Measurements from ENCODE around the gene RYR1. TPM values are rescaled to one million over a fixed set of nuclear protein-coding genes. Genes with fewer than 3 reads are reported as not detected.
"Not testable (repeated sequence)": the region's sequence is repeated elsewhere in the genome, so short reads cannot be mapped to it uniquely, and the experiment has no call there.

RYR1 gene
- total RNA-seq, 8 experiments from 2014 or later, result 1.4 to 4.7 (median 1.8) TPM

DNA sequence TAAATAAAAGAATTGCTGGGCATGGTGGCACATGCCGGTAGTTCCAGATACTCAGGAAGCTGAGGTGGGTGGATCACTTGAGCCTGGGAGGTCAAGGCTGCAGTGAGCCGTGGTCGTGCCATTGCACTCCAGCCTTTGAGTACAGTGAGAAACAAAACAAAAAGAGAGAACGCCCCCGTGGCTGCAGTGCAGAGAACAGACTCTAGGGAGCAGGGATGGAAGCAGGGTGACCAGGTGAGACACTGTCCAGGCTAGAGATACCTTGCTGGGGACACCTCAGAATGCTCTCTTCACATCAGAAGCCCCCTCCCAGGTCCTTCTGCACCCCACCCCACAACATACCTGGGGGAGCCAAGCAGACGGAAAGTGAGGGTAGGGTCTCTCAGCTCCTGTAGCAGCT lies 159.4 kb downstream of the RYR1 start:
- Histone ChIP-seq H3K4me1 (replicated peaks in 1 of 2) (no peaks in the 10 kb centered on the region), H3K27ac (no peak overlapping the region), H3K4me3 (no peak overlapping the region)
- in situ Hi-C loops (cut with MboI; ENCODE audit: low pct_unique_long_range_greater_than_20kb in 2 of 9, low sequenced_read_pairs in 9 of 9, unreplicated experiment in 9 of 9), result no loop called here
- 56 to 100% (median 85%) methylated on average over 1 to 5 of the region's 6 CpGs; no CpG with 5 or more reads in 4 of the 10 experiments for WGBS, 10 experiments
- ATAC-seq (replicated peaks in 6 of 8), result no peak

DNA sequence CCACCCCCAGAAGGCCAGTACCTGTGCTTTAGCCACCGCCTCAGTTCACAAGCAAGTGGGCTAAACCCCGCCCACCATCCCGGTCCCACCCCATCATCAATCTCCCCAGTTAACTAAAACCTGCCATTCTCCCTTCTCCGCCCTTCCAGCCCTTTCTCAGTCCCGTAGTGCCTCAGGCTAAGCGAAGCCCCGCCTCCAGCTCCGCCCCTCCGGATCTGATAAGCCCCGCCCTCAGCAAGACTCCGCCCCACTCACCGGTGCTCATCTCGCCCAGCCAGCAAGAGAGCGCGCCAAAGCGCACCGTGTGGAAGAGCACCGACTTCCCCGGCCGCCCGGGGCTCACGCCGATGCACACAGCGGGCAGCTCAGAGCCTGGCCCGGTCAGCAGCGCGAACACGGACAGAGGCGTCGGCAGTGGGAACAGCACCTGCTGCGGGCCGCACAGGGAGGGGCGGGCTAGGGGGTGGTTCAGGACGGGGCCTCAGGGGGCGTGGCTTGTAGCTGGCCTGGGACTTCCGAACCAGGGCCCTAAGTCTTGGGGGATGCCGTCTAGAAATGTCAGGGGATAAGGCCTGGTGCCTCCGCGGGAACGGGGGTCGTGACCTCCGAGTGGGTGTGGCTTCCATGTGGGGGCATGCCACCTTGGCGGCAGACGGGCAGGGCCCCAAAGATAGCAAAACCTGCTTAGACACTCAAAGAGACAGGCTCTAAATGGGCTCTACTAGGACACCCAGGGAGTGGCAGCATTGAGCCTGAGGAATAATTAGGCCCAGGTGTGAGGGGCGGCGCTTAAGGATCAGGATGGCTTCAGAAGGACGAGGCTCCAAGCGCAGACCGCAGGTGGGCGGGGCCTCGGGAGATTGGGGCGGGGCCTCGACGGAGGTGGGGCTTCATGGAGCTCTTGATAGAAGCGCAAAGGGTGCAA lies 162.8 kb downstream of the RYR1 start:
- Histone ChIP-seq H3K27ac (no peak overlapping the region), H3K4me1 (replicated peaks in 1 of 2) (no peaks in the 10 kb centered on the region), H3K4me3 (peak overlapping the region; percentile 30 to 40 (median 31))
- 0 to 13% methylated on average over 2 to 6 of the region's 55 CpGs; no CpG with 5 or more reads in 8 of the 10 experiments for WGBS, 10 experiments
- ATAC-seq (replicated peaks in 6 of 8), result peak; percentile 50 to 97 (median 92)
- in situ Hi-C loops (cut with MboI; ENCODE audit: low pct_unique_long_range_greater_than_20kb in 2 of 9, low sequenced_read_pairs in 9 of 9, unreplicated experiment in 9 of 9), result no loop called here

DNA sequence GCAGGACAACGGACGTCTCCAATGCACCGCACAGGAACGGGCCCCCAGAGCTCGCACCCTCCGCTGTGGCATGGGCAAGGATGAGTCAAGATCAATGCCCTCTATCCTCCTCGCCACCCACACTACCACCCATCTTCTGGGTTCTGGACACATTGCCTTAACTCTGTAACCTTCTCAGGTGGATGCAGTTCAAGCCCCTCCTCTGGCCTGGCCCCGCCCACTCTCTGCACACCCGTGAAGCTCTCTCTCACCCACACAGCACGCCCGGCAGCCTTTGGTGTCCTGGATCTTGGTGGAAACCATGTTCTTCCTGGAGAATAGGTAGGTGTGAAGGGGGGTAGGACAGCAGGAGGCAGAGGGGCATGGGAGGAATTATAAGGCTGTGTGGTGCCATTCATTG lies 163.6 kb downstream of the RYR1 start:
- no peak for ATAC-seq (replicated peaks in 6 of 8)
- WGBS, 10 experiments, result 0 to 100% (median 96%) methylated on average over 1 to 4 of the region's 11 CpGs; no CpG with 5 or more reads in 7 of the 10 experiments
- no peaks in the 10 kb centered on the region for H3K4me1 ChIP-seq (replicated peaks in 1 of 2)
- in situ Hi-C loops (cut with MboI; ENCODE audit: low pct_unique_long_range_greater_than_20kb in 2 of 9, low sequenced_read_pairs in 9 of 9, unreplicated experiment in 9 of 9), result no loop called here
- no peak overlapping the region for H3K27ac ChIP-seq
- H3K4me3 ChIP-seq, result no peak overlapping the region

GRCh38 chr19:38599722-38600121 lies 166.2 kb downstream of the RYR1 start:
- H3K4me3 ChIP-seq, result no peak overlapping the region
- WGBS, 10 experiments, result 80 to 90% (median 87%) methylated on average over 2 to 6 of the region's 11 CpGs; no CpG with 5 or more reads in 5 of the 10 experiments
- no peak for ATAC-seq (replicated peaks in 6 of 8)
- no peak overlapping the region for H3K27ac ChIP-seq
- in situ Hi-C loops (cut with MboI; ENCODE audit: low pct_unique_long_range_greater_than_20kb in 2 of 9, low sequenced_read_pairs in 9 of 9, unreplicated experiment in 9 of 9), result no loop called here
- H3K4me1 ChIP-seq (replicated peaks in 1 of 2), result no peaks in the 10 kb centered on the region

- H3K27ac ChIP-seq; ATAC-seq (replicated peaks in 6 of 8); in situ Hi-C loops (cut with MboI; ENCODE audit: low pct_unique_long_range_greater_than_20kb in 2 of 9, low sequenced_read_pairs in 9 of 9, unreplicated experiment in 9 of 9); H3K4me1 ChIP-seq (replicated peaks in 1 of 2); H3K4me3 ChIP-seq: not testable (repeated sequence)
- WGBS, 10 experiments, result 83 to 100% (median 95%) methylated on average over 2 to 5 of the region's 5 CpGs; no CpG with 5 or more reads in 2 of the 10 experiments
These were observed 169.4 kb downstream of the RYR1 start for GRCh38 chr19:38602856-38603255.

- Histone ChIP-seq H3K4me3 (no peak overlapping the region), H3K27ac (no peak overlapping the region), H3K4me1 (replicated peaks in 1 of 2) (no peaks in the 10 kb centered on the region)
- no peak for ATAC-seq (replicated peaks in 6 of 8)
- 10 to 93% (median 67%) methylated on average over 1 to 4 of the region's 6 CpGs; no CpG with 5 or more reads in 5 of the 10 experiments for WGBS, 10 experiments
- in situ Hi-C loops (cut with MboI; ENCODE audit: low pct_unique_long_range_greater_than_20kb in 2 of 9, low sequenced_read_pairs in 9 of 9, unreplicated experiment in 9 of 9), result no loop called here
These were observed 172.6 kb downstream of the RYR1 start for GRCh38 chr19:38606131-38606530.

- in situ Hi-C loops (cut with MboI; ENCODE audit: low pct_unique_long_range_greater_than_20kb in 2 of 9, low sequenced_read_pairs in 9 of 9, unreplicated experiment in 9 of 9), result no loop called here
- Histone ChIP-seq H3K27ac (no peak overlapping the region), H3K4me3 (no peak overlapping the region), H3K4me1 (replicated peaks in 1 of 2) (peaks cover 8 to 10% of the 10 kb centered on the region in 2 donors)
- ATAC-seq (replicated peaks in 6 of 8), result no peak
- 79 to 100% methylated on average over 1 to 2 of the region's 3 CpGs; no CpG with 5 or more reads in 8 of the 10 experiments for WGBS, 10 experiments
These were observed 180.8 kb downstream of the RYR1 start for GRCh38 chr19:38614289-38614688.

DNA sequence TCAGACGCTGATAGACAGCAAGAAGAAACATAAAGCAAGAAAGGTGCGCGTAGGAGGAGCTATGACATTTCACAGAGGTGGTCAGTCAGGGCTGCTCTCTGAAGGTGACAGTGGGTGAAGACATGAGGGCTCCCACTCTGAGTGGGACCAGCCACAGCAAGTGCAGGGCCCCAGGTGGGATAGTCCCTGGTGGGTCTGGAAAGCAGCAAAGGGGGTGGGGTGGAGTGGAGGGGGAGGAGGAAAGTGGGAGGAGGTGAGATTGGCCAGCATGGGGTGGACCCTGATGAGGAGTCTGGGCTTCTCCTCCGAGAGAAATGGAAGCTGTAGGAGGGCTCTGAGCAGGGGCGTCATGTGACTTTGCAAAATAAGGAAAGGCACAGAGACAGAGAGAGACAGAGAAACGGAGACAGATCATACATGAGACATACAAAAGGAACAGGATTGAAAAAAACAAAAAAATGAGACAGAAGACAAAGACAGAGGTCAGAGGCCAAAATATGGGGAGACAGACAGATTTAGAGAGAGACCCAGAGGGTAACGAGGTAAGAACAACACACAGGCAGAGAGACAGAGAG lies 181.6 kb downstream of the RYR1 start:
- ATAC-seq (replicated peaks in 6 of 8), result no peak
- 20 to 94% (median 72%) methylated on average over 1 to 7 of the region's 7 CpGs; no CpG with 5 or more reads in 1 of the 10 experiments for WGBS, 10 experiments
- peaks cover 13 to 15% of the 10 kb centered on the region in 2 donors for H3K4me1 ChIP-seq (replicated peaks in 1 of 2)
- no peak overlapping the region for H3K27ac ChIP-seq
- in situ Hi-C loops (cut with MboI; ENCODE audit: low pct_unique_long_range_greater_than_20kb in 2 of 9, low sequenced_read_pairs in 9 of 9, unreplicated experiment in 9 of 9), result no loop called here
- no peak overlapping the region for H3K4me3 ChIP-seq

DNA sequence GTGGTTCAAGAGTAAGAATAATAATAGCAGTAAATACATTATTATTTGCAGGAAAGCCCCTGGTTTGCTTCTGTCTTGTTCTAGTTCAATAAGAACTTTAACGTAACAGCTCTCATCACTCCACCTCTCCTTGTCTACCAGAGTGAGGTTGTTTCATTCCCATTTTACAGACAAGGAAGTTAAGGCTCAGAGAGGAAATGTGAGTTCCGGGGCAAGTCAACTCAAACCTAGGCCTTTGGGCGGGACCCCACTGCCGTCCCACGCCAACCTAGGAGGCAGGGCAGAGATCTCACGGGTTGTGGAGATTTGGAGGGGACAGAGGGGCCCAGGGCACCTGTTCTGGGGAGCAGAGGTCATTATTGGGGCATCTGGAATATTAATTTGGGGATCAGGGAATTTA lies 182.8 kb downstream of the RYR1 start:
- no peak for ATAC-seq (replicated peaks in 6 of 8)
- Histone ChIP-seq H3K4me3 (no peak overlapping the region), H3K27ac (no peak overlapping the region), H3K4me1 (replicated peaks in 1 of 2) (peaks cover 13 to 15% of the 10 kb centered on the region in 2 donors)
- 90 to 100% (median 100%) methylated on average over 1 to 4 of the region's 6 CpGs; no CpG with 5 or more reads in 5 of the 10 experiments for WGBS, 10 experiments
- in situ Hi-C loops (cut with MboI; ENCODE audit: low pct_unique_long_range_greater_than_20kb in 2 of 9, low sequenced_read_pairs in 9 of 9, unreplicated experiment in 9 of 9), result no loop called here

GRCh38 chr19:38617283-38617763 lies 183.8 kb downstream of the RYR1 start:
- Histone ChIP-seq H3K27ac (peak overlapping the region; percentile 81 to 89), H3K4me3 (no peak overlapping the region), H3K4me1 (replicated peaks in 1 of 2) (peaks cover 13 to 15% of the 10 kb centered on the region in 2 donors)
- no peak for ATAC-seq (replicated peaks in 6 of 8)
- WGBS, 10 experiments, result 64 to 100% (median 100%) methylated on average over 1 to 6 of the region's 9 CpGs; no CpG with 5 or more reads in 3 of the 10 experiments
- in situ Hi-C loops (cut with MboI; ENCODE audit: low pct_unique_long_range_greater_than_20kb in 2 of 9, low sequenced_read_pairs in 9 of 9, unreplicated experiment in 9 of 9), result no loop called here

GRCh38 chr19:38617764-38618589 lies 184.5 kb downstream of the RYR1 start, which contains the start of gene MAP4K1:
MAP4K1 (minus strand) TSS chr19:38617953; CDS start chr19:38617895, 58 bp downstream.
- in situ Hi-C loops (cut with MboI; ENCODE audit: low pct_unique_long_range_greater_than_20kb in 2 of 9, low sequenced_read_pairs in 9 of 9, unreplicated experiment in 9 of 9), result no loop called here
- H3K27ac ChIP-seq, result peak within 1 kb of the TSS; percentile 81 to 89
- peak within 1 kb of the TSS; percentile 38 to 81 (median 73) for H3K4me3 ChIP-seq
- ATAC-seq (replicated peaks in 6 of 8), result peak in 5 of 8 experiments; percentile 2 to 24 (median 8)
- WGBS, 10 experiments, result 50 to 82% (median 80%) methylated on average over 1 to 2 of the region's 28 CpGs; no CpG with 5 or more reads in 7 of the 10 experiments
- peaks cover 13 to 15% of the 10 kb centered on the region in 2 donors for H3K4me1 ChIP-seq (replicated peaks in 1 of 2)

GRCh38 chr19:38618590-38619360 lies 185.3 kb downstream of the RYR1 start, which contains the start of gene EIF3K:
EIF3K (plus strand) TSS chr19:38619188; CDS start chr19:38619269, 81 bp downstream.
- WGBS, 10 experiments, result 0 to 20% (median 2%) methylated on average over 2 to 24 of the region's 64 CpGs; no CpG with 5 or more reads in 2 of the 10 experiments
- Histone ChIP-seq H3K4me1 (replicated peaks in 1 of 2) (peaks cover 13 to 15% of the 10 kb centered on the region in 2 donors), H3K27ac (peak within 1 kb of the TSS; percentile 81 to 92), H3K4me3 (peak within 1 kb of the TSS; percentile 58 to 81 (median 73))
- in situ Hi-C loops (cut with MboI; ENCODE audit: low pct_unique_long_range_greater_than_20kb in 2 of 9, low sequenced_read_pairs in 9 of 9, unreplicated experiment in 9 of 9), result no loop called here
- peak; percentile 87 to 94 (median 92) for ATAC-seq (replicated peaks in 6 of 8)

Data from motor neuron (in vitro differentiated cells).